Fibroblast of mammary gland (primary cell): ENCODE results near the gene CCDC187.

Experiments used
- DNase-seq: peaks from one replicate; pipeline ENCODE4 v3.0.0-alpha.2; 2010; ENCODE audit warnings: low read depth
- H3K4me3 ChIP-seq: 2 replicates; pipeline ENCODE4 v1.5.1; 2011; ENCODE audit warnings: low read depth, mild to moderate bottlenecking, low read length, moderate library complexity; ENCODE audit not compliant: control insufficient read depth
- CTCF ChIP-seq: conservative IDR thresholded peaks from 2 replicates; pipeline ENCODE4 v1.5.1; 2011; ENCODE audit warnings: low read depth, low read length, inconsistent platforms; ENCODE audit not compliant: control insufficient read depth, insufficient read depth

The CCDC187 gene

DNA sequence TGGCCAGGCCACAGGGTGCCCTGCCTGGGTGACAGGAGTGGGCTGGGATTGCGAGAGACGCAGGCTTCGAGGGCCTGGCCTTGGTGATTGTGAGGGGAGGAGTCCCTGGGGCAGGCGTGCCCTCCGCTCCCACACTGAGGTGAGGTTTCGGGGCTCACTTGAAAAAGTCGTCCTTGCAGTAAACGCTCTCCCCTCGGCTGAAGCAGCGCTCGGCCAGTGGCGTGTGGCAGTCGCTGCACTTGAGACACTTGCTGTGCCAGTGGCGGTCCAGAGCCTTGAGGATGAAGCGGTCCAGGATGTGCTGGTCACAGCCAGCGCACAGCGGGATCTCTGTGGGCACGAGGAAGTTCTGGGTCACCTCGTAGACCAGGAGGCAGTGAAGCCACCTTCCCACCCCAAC lies 103.5 kb downstream of the CCDC187 start:
- DNase-seq = no peak
- no peak for TF ChIP-seq CTCF
- H3K4me3 ChIP-seq = no peak overlapping the region
